ENCODE data around the gene KRTAP4-11. TPM values are rescaled to one million over a fixed set of nuclear protein-coding genes. Genes with fewer than 3 reads are reported as not detected.

Gene KRTAP4-11
- total RNA-seq, 2 experiments from 2014 or later = not detected

GRCh38 chr17:41145261-41145660, 27.1 kb upstream of the KRTAP4-11 start:
- no peak for TF ChIP-seq CTCF (IDR thresholded peaks at IDR 0.05)
- H3K9me3 Mint-ChIP-seq = peaks cover 13% of the 10 kb centered on the region
- intact Hi-C loops (cut with DNase I, micrococcal nuclease) = no loop called here
- peaks cover 7 to 14% of the 10 kb centered on the region in 2 experiments for H3K9me3 ChIP-seq (ENCODE audit: control insufficient read depth in 1 of 2, insufficient read depth in 1 of 2, low read length in 2 of 2)
- H3K36me3 ChIP-seq (ENCODE audit: insufficient read depth, low read length) = no peaks in the 10 kb centered on the region
- ChIA-PET POLR2A (no interaction called here), CTCF (no interaction called here)
- peaks cover 5% of the 10 kb centered on the region for H3K27me3 Mint-ChIP-seq
- H3K27ac Mint-ChIP-seq = no peak overlapping the region
- DNase-seq = no peak
- H3K4me1 ChIP-seq (ENCODE audit: insufficient read depth, low read length) = no peaks in the 10 kb centered on the region
- ATAC-seq (ENCODE audit: poor library complexity) = no peak
- H3K27me3 ChIP-seq (ENCODE audit: control insufficient read depth in 1 of 2, insufficient read depth in 2 of 2, low read length in 2 of 2) = no peaks in the 10 kb centered on the region
- H3K4me3 ChIP-seq (ENCODE audit: low read length) = no peak overlapping the region
- peaks cover 15% of the 10 kb centered on the region for H3K36me3 Mint-ChIP-seq (ENCODE audit: low read depth)
- no peak overlapping the region for H3K27ac ChIP-seq (ENCODE audit: low read depth in 1 of 2, low read length in 2 of 2)
- no peaks in the 10 kb centered on the region for H3K4me1 Mint-ChIP-seq (ENCODE audit: low read depth)
- H3K4me3 Mint-ChIP-seq = no peak overlapping the region

- Histone ChIP-seq H3K4me3 (ENCODE audit: low read length) (no peak overlapping the region), H3K9me3 (ENCODE audit: control insufficient read depth in 1 of 2, insufficient read depth in 1 of 2, low read length in 2 of 2) (peaks cover 12 to 16% of the 10 kb centered on the region in 2 experiments), H3K36me3 (ENCODE audit: insufficient read depth, low read length) (no peaks in the 10 kb centered on the region), H3K27me3 (ENCODE audit: control insufficient read depth in 1 of 2, insufficient read depth in 2 of 2, low read length in 2 of 2) (no peaks in the 10 kb centered on the region), H3K27ac (ENCODE audit: low read depth in 1 of 2, low read length in 2 of 2) (no peak overlapping the region), H3K4me1 (ENCODE audit: insufficient read depth, low read length) (no peaks in the 10 kb centered on the region)
- H3K36me3 Mint-ChIP-seq (ENCODE audit: low read depth) = peaks cover 15% of the 10 kb centered on the region
- peaks cover 5% of the 10 kb centered on the region for H3K27me3 Mint-ChIP-seq
- DNase-seq (no peak), ATAC-seq (ENCODE audit: poor library complexity) (no peak)
- H3K4me1 Mint-ChIP-seq (ENCODE audit: low read depth) = no peaks in the 10 kb centered on the region
- no peak overlapping the region for H3K27ac Mint-ChIP-seq
- peaks cover 13% of the 10 kb centered on the region for H3K9me3 Mint-ChIP-seq
- intact Hi-C loops (cut with DNase I, micrococcal nuclease) = no loop called here
- CTCF ChIA-PET = no interaction called here
- POLR2A ChIA-PET = no interaction called here
- TF ChIP-seq CTCF (IDR thresholded peaks at IDR 0.05) = no peak
- no peak overlapping the region for H3K4me3 Mint-ChIP-seq
Observed at GRCh38 chr17:41144846-41145245, 26.7 kb upstream of the KRTAP4-11 start.

GRCh38 chr17:41141361-41141760, 23.2 kb upstream of the KRTAP4-11 start:
- peaks cover 19% of the 10 kb centered on the region for H3K9me3 Mint-ChIP-seq
- H3K36me3 Mint-ChIP-seq (ENCODE audit: low read depth) = peaks cover 19% of the 10 kb centered on the region
- TF ChIP-seq CTCF (IDR thresholded peaks at IDR 0.05) = no peak
- H3K4me1 ChIP-seq (ENCODE audit: insufficient read depth, low read length) = no peaks in the 10 kb centered on the region
- ChIA-PET CTCF (no interaction called here), POLR2A (interaction anchor here (0.8 kb wide), 1 partner anchor 15 kb away, joined by 3 read pairs; no protein-coding TSS in a partner anchor)
- no peak overlapping the region for H3K27ac ChIP-seq (ENCODE audit: low read depth in 1 of 2, low read length in 2 of 2)
- ATAC-seq (ENCODE audit: poor library complexity) (no peak), DNase-seq (no peak)
- no peak overlapping the region for H3K4me3 Mint-ChIP-seq
- no peaks in the 10 kb centered on the region for H3K4me1 Mint-ChIP-seq (ENCODE audit: low read depth)
- no peak overlapping the region for H3K27ac Mint-ChIP-seq
- H3K4me3 ChIP-seq (ENCODE audit: low read length) = no peak overlapping the region
- no peaks in the 10 kb centered on the region for H3K36me3 ChIP-seq (ENCODE audit: insufficient read depth, low read length)
- intact Hi-C loops (cut with DNase I, micrococcal nuclease) = no loop called here
- peaks cover 14 to 16% of the 10 kb centered on the region in 2 experiments for H3K9me3 ChIP-seq (ENCODE audit: control insufficient read depth in 1 of 2, insufficient read depth in 1 of 2, low read length in 2 of 2)
- no peaks in the 10 kb centered on the region for H3K27me3 ChIP-seq (ENCODE audit: control insufficient read depth in 1 of 2, insufficient read depth in 2 of 2, low read length in 2 of 2)
- no peaks in the 10 kb centered on the region for H3K27me3 Mint-ChIP-seq
